Suprapubic skin (tissue), 4 donors: ENCODE data around the gene ST7.

Source experiments
- EP300 ChIP-seq: sonication (generic); formaldehyde crosslinking; IDR thresholded peaks from one replicate; pipeline ENCODE4 v1.6.1; 2017; ENCODE audit warnings: antibody characterized with exemption
- POLR2AphosphoS5 ChIP-seq, 3 donors: sonication (generic); formaldehyde crosslinking; IDR thresholded peaks; one replicate each; pipeline ENCODE4 v1.6.1; 2017; ENCODE audit warnings: antibody characterized with exemption in 3 of 3

DNA sequence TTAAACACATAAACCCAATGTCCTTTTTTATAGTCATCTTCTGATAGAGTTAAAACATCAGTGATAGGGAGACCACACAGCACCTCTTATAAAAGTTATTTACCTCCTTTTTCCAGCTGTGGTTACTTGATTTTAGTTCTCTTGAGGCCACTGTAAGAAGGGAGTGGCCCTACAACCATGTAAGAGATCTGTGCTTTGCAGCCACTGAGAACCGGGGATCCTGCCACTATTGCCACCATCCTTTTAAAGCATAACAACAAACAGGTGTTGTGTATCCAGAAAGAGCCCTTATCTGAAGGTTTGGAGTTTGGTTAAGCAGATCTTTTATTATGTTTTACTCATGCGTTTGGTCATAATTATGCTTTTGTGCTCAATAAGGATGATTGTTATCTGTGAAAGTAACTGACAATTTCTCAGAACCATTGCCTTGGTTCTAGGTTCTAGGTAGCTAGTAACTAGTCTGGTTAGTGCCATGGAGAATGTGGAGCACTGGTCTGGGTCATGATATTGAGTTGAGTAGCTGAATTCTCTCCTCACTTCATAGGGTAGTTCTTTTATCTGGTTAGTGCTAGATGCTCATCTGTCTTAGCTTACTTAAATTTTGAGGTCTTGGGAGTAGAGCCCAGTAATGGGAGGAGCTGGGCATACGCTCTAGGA is 56.5 kb downstream of the ST7 start:
- TF ChIP-seq POLR2AphosphoS5 (IDR thresholded peaks at IDR 0.05), result no peak
- no peak for TF ChIP-seq EP300
